Measurements from ENCODE around the gene ATP9B. TPM values are rescaled to one million over a fixed set of nuclear protein-coding genes. Genes with fewer than 3 reads are reported as not detected.

ATP9B gene
- total RNA-seq, 1 donor from 2014 or later, result 43.9 TPM

DNA sequence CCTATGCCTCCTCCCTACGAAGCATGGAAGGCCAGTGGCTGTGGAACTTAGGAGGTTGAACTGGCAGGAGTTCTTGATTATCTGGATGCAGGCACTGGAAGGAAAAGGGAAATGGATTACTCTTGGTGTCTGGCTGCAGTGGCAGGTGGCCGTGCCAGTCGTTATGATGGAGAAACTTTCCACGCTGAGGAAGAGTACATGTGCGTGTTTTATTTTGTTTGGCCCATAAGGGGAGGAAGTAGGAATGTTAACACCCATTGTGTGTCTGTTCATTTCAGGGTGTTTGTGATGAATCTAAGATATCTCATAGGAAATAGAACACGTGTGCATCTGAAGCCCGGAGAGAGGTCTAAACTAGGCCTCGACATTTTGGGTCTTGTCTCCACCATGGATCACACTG is 203.7 kb downstream of the ATP9B start:
- TF ChIP-seq, protein P1, sequence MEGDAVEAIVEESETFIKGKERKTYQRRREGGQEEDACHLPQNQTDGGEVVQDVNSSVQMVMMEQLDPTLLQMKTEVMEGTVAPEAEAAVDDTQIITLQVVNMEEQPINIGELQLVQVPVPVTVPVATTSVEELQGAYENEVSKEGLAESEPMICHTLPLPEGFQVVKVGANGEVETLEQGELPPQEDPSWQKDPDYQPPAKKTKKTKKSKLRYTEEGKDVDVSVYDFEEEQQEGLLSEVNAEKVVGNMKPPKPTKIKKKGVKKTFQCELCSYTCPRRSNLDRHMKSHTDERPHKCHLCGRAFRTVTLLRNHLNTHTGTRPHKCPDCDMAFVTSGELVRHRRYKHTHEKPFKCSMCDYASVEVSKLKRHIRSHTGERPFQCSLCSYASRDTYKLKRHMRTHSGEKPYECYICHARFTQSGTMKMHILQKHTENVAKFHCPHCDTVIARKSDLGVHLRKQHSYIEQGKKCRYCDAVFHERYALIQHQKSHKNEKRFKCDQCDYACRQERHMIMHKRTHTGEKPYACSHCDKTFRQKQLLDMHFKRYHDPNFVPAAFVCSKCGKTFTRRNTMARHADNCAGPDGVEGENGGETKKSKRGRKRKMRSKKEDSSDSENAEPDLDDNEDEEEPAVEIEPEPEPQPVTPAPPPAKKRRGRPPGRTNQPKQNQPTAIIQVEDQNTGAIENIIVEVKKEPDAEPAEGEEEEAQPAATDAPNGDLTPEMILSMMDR (IDR thresholded peaks at IDR 0.05), result no peak
- Histone ChIP-seq H3K9me3 (no peaks in the 10 kb centered on the region), H3K4me3 (no peak overlapping the region), H3K36me3 (peaks cover 22% of the 10 kb centered on the region), H3K27me3 (no peaks in the 10 kb centered on the region), H3K4me1 (no peaks in the 10 kb centered on the region), H3K27ac (no peak overlapping the region)
- no peak for ATAC-seq
- intact Hi-C loops (cut with DNase I), result no loop called here
- no peak for DNase-seq

- Histone ChIP-seq H3K27ac (no peak overlapping the region), H3K36me3 (peaks cover 24% of the 10 kb centered on the region), H3K9me3 (no peaks in the 10 kb centered on the region), H3K4me3 (no peak overlapping the region), H3K4me1 (no peaks in the 10 kb centered on the region), H3K27me3 (no peaks in the 10 kb centered on the region)
- ATAC-seq (no peak), DNase-seq (no peak)
- intact Hi-C loops (cut with DNase I), result no loop called here
- TF ChIP-seq, protein P1 (IDR thresholded peaks at IDR 0.05), result no peak
These were observed 205.6 kb downstream of the ATP9B start for GRCh38 chr18:79274823-79275222.

DNA sequence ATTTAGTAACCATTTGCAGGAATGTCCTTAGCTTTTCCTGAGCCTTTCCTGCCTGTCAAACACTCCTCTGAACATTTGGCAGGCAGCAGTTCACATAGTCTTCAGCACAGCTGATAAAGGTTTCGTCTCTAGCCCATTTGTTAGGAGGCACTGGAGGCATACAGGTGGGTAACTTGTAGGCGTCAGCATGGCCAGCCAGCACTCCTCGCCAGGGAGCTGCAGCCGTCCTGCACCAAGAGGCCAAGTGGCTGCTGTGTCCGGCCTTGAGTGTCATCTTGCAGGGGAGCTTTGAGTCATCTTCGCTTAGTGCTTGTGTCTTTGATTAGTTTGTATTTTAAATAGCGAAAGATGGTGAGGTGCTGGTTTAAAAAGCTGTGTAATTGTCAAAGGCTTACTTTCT is 206.3 kb downstream of the ATP9B start:
- DNase-seq (no peak), ATAC-seq (no peak)
- no peak overlapping the region for H3K27ac ChIP-seq
- TF ChIP-seq, protein P1 (IDR thresholded peaks at IDR 0.05), result no peak
- H3K4me1 ChIP-seq, result no peaks in the 10 kb centered on the region
- no peak overlapping the region for H3K4me3 ChIP-seq
- no peaks in the 10 kb centered on the region for H3K27me3 ChIP-seq
- peaks cover 24% of the 10 kb centered on the region for H3K36me3 ChIP-seq
- H3K9me3 ChIP-seq, result no peaks in the 10 kb centered on the region
- intact Hi-C loops (cut with DNase I), result no loop called here

- Histone ChIP-seq H3K27ac (no peak overlapping the region), H3K27me3 (no peaks in the 10 kb centered on the region), H3K36me3 (peaks cover 24% of the 10 kb centered on the region), H3K4me1 (no peaks in the 10 kb centered on the region), H3K9me3 (no peaks in the 10 kb centered on the region), H3K4me3 (no peak overlapping the region)
- ATAC-seq (no peak), DNase-seq (no peak)
- TF ChIP-seq, protein P1 (IDR thresholded peaks at IDR 0.05), result no peak
- intact Hi-C loops (cut with DNase I), result no loop called here
These were observed 206.8 kb downstream of the ATP9B start for GRCh38 chr18:79275992-79276391.

GRCh38 chr18:79278896-79279295 is 209.7 kb downstream of the ATP9B start:
- H3K4me3 ChIP-seq, result no peak overlapping the region
- ATAC-seq, result no peak
- H3K9me3 ChIP-seq, result no peaks in the 10 kb centered on the region
- H3K4me1 ChIP-seq, result no peaks in the 10 kb centered on the region
- H3K36me3 ChIP-seq, result peaks cover 24% of the 10 kb centered on the region
- H3K27me3 ChIP-seq, result no peaks in the 10 kb centered on the region
- intact Hi-C loops (cut with DNase I), result no loop called here
- no peak for DNase-seq
- H3K27ac ChIP-seq, result no peak overlapping the region
- TF ChIP-seq, protein P1 (IDR thresholded peaks at IDR 0.05), result no peak

DNA sequence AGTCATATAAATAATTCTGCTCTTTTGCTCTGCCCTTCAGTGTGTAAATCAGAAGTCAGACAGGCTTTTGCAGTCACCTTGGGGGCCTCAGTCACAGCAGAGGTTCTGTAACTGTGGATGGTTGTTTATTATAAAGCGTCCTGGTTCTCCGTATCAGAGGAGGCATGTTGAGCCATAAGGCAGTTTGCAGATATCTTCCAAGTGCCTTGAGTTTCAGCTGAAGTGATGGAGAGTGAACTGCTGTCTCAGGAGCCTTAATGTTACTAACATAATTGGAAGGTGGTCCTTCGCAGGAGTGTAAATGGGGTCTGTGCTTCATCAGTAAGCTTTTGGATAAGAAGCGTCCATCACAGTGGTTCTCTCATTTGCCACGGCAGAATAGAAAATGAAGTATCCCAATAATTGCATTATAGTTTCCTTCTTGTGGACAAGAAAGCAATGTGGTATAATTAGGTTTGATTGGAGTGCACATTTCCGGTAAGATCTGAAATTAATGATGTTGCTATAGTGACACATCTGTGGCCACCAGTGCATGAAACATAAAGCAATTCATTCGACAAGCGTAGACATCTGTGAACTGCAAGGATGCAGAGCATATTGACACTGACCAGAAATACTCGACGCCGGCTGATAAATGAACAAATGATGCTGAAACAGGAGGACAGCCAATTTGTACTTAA is 214.1 kb downstream of the ATP9B start:
- Histone ChIP-seq H3K4me3 (no peak overlapping the region), H3K9me3 (no peaks in the 10 kb centered on the region), H3K27ac (no peak overlapping the region), H3K4me1 (no peaks in the 10 kb centered on the region), H3K36me3 (peaks cover 8% of the 10 kb centered on the region), H3K27me3 (no peaks in the 10 kb centered on the region)
- TF ChIP-seq, protein P1 (IDR thresholded peaks at IDR 0.05), result no peak
- ATAC-seq (no peak), DNase-seq (no peak)
- intact Hi-C loops (cut with DNase I), result no loop called here

Data from upper lobe of right lung (tissue), 1 donor.